ENCODE measurements around the gene KCNB1.

Gene KCNB1

DNA sequence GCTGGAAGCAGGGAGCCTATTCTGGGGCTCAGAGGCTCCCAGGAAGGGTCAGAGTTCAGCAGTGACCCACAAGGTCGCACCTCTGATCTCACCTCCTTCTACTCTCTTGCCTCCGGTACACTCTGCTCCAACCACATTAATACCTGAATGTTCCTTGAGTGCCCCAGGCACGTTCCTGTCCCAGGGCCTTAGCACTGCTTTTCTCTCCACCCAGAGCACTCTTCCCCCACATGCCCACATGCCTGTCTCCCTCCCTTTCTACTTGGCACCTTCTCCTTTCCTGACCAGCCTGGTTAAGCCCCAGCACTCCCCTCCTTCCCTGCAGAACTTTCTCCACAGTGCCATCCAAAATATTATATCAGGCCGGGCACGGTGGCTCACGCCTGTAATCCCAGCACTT, 13.4 kb downstream of the KCNB1 start:
- no peak for DNase-seq (ENCODE audit: low read depth)

- DNase-seq (ENCODE audit: low read depth) = no peak
Measured at GRCh38 chr20:49468412-49468811, 14.1 kb downstream of the KCNB1 start.

DNA sequence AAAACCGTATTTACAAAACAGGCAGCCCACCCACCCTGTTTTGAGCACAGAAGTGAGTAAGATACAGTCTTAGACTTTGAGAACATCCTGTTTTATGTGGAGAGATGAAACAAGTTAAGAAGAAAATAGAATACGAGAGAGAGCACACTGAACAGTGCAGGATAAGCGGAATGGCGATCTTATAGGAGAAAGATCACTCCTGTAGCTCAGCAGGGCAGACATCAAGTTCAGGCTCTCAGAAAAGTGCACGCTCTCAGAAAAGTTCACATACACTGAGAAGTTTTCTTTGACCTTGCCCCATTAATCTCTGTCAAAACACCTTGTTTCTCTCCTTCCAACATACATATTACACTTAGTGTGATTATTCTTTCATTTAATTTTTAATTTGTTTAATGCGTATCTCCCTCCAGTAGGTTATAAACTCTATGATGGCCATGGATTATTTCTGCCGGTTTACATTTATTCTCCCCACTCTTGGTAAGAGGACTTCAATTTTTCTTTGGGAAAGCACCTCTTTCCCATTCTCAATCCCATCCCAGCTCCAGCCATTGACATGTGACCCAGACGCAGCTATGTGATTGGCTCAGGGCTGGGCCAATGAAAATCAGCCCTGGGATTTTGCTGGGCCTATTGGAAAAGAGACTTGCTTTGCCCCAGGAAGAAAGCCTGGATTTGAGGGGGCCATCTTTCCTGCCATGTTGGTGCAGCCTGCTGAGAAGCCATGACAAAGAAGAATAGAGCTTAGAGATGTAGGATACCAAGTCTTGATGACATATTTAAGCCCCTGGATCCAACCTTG, 16.2 kb downstream of the KCNB1 start:
- no peak for DNase-seq (ENCODE audit: low read depth)

DNA sequence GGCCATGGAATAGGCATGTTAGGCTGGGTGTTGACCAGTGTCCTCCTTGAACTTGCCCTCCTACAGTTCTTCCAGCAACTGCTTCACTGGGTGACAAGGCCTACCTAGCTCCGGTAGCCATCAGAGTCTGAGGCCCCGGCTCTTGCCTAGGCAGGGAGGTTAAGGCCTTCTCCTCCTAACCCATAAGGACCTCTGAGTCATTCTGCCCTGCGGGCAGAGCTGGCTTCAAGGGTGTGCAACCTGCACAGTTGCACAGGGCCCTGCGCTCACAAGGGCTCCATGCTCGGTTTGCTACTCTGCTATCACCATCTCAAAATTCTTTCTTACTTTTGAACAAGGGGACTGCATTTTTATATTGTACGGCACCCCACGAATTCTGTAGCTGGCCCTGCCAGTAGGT, 17.9 kb downstream of the KCNB1 start:
- no peak for DNase-seq (ENCODE audit: low read depth)

DNA sequence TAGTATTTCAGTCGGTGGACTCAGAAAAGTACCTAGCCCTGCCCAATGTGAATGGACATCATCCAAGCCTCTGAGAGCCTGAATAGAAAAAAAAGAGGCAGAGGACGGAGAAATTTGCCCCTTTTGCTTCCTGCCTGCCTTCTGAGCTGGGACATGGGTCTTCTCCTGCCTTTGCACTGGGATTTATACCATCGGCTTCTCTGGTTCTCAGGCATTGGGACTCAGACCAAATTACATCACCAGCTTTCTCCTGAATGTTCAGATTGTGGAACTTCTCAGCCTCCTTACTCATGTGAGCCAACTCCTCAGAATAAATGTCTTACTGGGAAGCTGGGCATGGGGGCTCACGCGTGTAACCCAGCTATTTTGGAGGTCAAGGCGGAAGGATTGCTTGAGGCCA, 19.8 kb downstream of the KCNB1 start:
- DNase-seq (ENCODE audit: low read depth) = no peak

DNA sequence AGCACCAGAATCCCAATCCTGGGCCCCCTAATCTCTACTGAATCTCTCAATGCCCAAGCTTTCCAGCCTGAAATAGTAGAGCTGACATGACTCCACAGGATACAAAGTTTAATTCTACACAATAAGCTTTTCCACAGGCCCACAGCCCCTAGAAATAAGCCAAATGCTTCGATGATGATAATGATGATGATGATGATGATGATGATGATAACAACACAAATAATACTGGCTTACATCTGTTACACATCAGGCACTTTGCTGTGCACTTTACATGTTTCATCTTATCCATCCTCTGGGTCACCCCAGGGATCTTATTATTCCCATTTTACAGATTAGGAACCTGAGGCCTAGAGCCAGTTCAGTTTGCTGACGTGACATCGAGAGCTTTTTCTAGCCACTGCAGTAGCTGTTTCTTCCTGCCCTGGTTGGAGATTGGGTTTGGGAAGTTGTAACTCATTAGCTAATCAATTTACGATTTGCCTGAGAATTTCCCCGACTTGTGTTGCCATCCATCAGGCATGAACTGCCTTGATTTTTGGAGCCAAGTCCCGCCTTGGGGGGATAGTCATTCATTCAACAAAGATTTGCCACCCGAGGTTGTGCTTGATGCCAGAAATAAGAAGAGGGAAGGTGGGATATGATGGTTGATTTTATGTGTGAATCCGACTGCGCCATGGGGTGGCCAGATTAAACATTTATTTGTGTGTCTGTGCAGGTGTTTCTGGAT, 20.4 kb downstream of the KCNB1 start:
- no peak for DNase-seq (ENCODE audit: low read depth)

DNA sequence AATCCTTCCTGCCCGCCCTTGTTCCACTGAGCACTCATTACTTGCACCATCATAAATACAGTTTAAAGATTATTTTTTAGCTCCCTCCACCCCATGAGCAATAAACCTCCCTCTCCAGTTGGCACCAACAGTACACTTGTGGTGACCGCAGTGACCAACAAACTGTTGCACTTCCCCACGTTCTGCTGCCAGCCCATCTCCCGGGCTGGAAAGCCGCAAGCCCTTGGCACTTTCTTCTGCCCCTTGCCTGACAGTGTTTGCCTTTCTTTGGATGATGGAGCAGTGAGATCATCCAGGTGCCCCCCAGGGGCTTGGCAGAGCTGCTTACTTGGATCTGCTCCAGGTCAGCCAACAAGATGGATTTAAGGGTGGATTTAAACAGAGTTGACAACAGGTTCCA, 21.6 kb downstream of the KCNB1 start:
- no peak for DNase-seq (ENCODE audit: low read depth)

GRCh38 chr20:49460131-49460530, 22.3 kb downstream of the KCNB1 start:
- DNase-seq (ENCODE audit: low read depth) = no peak

GRCh38 chr20:49459684-49460083, 22.8 kb downstream of the KCNB1 start:
- DNase-seq (ENCODE audit: low read depth) = no peak

- DNase-seq (ENCODE audit: low read depth) = no peak
Measured at GRCh38 chr20:49457444-49457843, 25.0 kb downstream of the KCNB1 start.

- DNase-seq (ENCODE audit: low read depth) = no peak
Measured at GRCh38 chr20:49456646-49457045, 25.8 kb downstream of the KCNB1 start.

- no peak for DNase-seq (ENCODE audit: low read depth)
Measured at GRCh38 chr20:49455691-49456090, 26.8 kb downstream of the KCNB1 start.

DNA sequence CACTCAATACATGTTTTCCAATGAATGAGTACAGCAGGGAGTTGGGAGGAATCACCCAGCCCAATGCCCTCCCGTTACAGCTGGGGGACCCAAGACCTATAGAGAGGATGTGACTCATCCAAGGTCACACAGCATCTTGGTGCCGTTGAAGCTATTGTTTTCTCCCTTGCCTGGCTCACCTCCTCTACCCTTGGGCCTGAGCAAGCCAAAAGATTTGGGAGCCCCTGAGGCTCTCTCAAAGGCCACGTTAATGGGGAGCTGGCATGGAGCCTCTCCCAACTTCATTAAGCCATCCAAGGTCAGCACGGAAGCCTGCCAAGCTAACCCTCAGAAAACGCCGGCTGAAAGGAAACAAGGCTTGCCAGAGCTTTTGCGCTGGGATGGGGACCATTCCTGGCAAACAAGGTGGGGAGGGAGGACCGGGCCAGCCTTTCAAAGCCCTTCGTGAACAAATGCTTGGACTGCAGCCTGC, 30.4 kb downstream of the KCNB1 start:
- no peak for DNase-seq (ENCODE audit: low read depth)

GRCh38 chr20:49450281-49450721, 32.2 kb downstream of the KCNB1 start:
- no peak for DNase-seq (ENCODE audit: low read depth)

- DNase-seq (ENCODE audit: low read depth) = no peak
Measured at GRCh38 chr20:49448917-49449316, 33.6 kb downstream of the KCNB1 start.

GRCh38 chr20:49447946-49448809, 34.3 kb downstream of the KCNB1 start:
- DNase-seq (ENCODE audit: low read depth) = no peak

DNA sequence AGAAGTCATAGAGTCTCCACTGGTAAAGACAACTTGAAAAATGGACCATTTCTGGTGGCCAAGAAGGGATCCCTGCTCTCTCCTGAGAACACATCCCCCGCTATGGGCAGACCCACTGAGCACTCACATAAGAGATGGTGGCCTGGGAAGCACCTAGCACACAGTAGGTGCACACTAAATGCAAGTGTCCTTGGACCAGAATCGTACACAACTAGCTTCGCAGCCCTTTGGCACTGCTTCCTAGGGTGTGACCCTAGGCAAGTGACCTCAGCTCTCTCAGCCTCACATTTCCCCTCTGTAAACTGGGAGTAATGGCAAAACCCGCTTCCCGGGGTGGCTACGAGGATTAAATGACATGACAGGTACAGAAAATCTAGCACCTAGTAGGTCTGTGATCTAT, 35.1 kb downstream of the KCNB1 start:
- DNase-seq (ENCODE audit: low read depth) = no peak

DNA sequence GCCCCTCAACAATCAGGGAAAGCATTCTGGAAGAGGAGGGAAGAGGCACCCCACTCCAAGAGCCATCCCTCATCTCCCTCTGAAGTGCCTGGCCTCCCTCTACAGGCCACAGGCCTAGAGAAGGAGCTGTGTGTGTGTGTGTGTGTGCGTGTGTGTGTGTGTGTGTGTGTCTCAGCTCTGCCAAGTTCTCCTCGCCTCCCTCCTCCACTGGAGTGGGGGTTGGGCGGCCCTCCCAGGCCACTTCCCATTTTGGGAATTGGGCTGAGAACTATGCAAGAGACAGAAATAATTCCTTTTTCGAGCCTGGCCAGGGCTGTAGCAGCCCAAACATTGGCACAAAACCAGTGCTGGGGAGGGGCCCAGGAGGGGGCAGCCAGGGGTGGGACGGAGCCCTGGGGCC, 35.7 kb downstream of the KCNB1 start:
- DNase-seq (ENCODE audit: low read depth) = no peak

DNA sequence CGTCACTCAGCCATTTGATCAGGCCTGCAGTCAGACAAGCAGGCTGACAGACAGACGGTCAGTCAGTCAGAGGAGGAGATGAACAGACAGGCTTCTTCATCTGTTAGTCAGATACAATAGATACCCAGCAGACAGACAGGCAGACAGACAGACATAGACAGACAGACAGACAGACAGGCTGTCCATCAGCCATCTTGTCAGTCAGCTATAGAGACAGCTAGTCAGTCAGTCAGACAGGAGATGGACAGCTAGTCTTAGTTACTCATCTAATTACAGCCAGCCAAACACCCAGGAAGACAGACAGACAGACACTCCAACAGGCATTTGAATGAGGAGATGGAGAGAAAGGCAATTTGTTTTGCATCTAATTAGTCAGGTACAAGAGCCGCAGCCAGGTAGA, 36.4 kb downstream of the KCNB1 start:
- DNase-seq (ENCODE audit: low read depth) = no peak

DNA sequence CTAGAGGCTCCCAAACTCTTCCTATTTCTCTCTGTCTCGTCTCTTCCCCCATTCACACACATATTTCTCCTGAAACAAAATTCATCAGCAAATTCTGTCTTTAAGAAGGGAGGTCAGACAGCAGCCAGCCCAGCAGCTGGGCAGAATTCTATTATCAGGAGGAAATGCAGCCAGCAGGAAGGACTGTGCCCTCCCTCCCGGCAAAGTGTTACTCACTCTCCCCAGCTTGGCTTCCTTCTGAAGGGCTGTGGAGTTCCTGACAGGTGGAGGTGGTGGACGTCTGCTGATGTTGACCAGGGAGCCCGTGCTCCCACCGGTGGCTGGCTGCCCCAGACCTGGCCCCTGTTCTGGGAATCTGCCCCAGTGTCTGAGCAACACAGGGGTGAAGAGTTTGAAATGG, 37.3 kb downstream of the KCNB1 start:
- DNase-seq (ENCODE audit: low read depth) = no peak

GRCh38 chr20:49444553-49444990, 37.9 kb downstream of the KCNB1 start:
- no peak for DNase-seq (ENCODE audit: low read depth)

DNA sequence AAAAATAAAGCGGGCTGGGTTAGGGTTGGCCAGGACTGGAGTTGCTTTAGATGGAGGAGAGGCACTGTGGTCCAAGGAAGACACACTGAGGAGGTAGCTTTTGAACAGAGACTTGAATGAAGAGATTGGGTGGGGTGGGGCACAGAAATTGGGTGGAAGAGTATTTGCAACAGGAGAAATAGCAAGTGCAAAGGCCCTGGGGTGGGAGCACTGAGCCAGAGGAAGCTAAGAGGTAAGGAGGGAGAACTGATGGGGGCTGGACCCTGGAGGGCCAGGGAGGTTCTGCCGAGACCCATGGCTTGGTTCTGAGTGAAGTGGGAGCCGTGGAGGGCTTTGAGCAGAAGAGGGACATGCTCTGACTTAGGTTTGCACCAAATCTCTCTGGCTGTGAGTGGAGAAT, 45.4 kb downstream of the KCNB1 start:
- DNase-seq (ENCODE audit: low read depth) = no peak

All from activated T-cell treated with anti-CD3 and anti-CD28 coated beads for 24 hours (primary cell).